HEK293 (cell line): ENCODE data around the gene HNRNPUL1.
A peak's percentile ranks its signal among the peaks of the same experiment; 100 is the strongest.

Experiments
- CTCF ChIA-PET: fragments of 350-600 bp; formaldehyde crosslinking; extraction: SDS; loops from one replicate; lab custom pipeline; 2021; ENCODE audit warnings: antibody characterized with exemption; lab: Yijun Ruan, JAX
- POLR2A ChIA-PET: fragments of 300-600 bp; formaldehyde crosslinking; extraction: SDS; loops from one replicate; lab custom pipeline; 2020; ENCODE audit warnings: antibody characterized with exemption, inconsistent platforms; lab: Yijun Ruan, JAX
- H3K27ac ChIP-seq: fragments of 200-500 bp; sonication (Bioruptor generic); 2 replicates; pipeline ENCODE4 v1.5.1; 2014; ENCODE audit warnings: low read depth, low read length, control low read depth, inconsistent platforms; ENCODE audit errors: extremely low read depth
- H3K36me3 ChIP-seq, 2 experiments: fragments of 200-500 bp in 1 of 2; sonication (Bioruptor generic) in 1 of 2; 1 replicate in 1 of 2; 2 replicates in 1 of 2; pipeline ENCODE4 v1.5.1; 2014 to 2017; ENCODE audit warnings: inconsistent platforms in 2 of 2, low read length in 2 of 2; ENCODE audit not compliant: control insufficient read depth in 2 of 2, insufficient read depth in 1 of 2
- H3K4me1 ChIP-seq: fragments of 200-500 bp; sonication (Bioruptor generic); 2 replicates; pipeline ENCODE4 v1.5.1; 2014; ENCODE audit warnings: mild to moderate bottlenecking, low read length, inconsistent platforms; ENCODE audit not compliant: control insufficient read depth, insufficient read depth
- H3K4me3 ChIP-seq: 2 replicates; pipeline ENCODE4 v1.5.1; 2011; ENCODE audit warnings: low read depth, mild to moderate bottlenecking, control low read depth, low read length, moderate library complexity
- H3K9me3 ChIP-seq: fragments of 200-500 bp; sonication (Bioruptor generic); 2 replicates; pipeline ENCODE4 v1.5.1; 2014; ENCODE audit warnings: low read depth, low read length, inconsistent platforms; ENCODE audit not compliant: control insufficient read depth, insufficient read depth
- GLIS1 ChIP-seq: fragments of 450-650 bp; formaldehyde crosslinking; IDR thresholded peaks from 2 replicates; pipeline ENCODE4 v1.5.1; 2016; ENCODE audit warnings: missing biosample characterization, missing genetic modification characterization
- HOXA7 ChIP-seq: sonication (generic); formaldehyde crosslinking; IDR thresholded peaks from 2 replicates; pipeline ENCODE4 v1.8.1; 2022; ENCODE audit warnings: missing genetic modification reagents, borderline replicate concordance
- IKZF3 ChIP-seq: fragments of 450-650 bp; IDR thresholded peaks from 2 replicates; pipeline ENCODE4 v1.5.0; 2018; ENCODE audit warnings: missing biosample characterization, mild to moderate bottlenecking, missing genetic modification characterization, moderate library complexity
- KLF16 ChIP-seq: fragments of 450-650 bp; formaldehyde crosslinking; IDR thresholded peaks from 2 replicates; pipeline ENCODE4 v1.5.1; 2017; ENCODE audit warnings: missing biosample characterization, missing genetic modification characterization
- KLF7 ChIP-seq: fragments of 450-650 bp; formaldehyde crosslinking; IDR thresholded peaks from 2 replicates; pipeline ENCODE4 v1.5.1; 2016; ENCODE audit warnings: missing biosample characterization, missing genetic modification characterization, borderline replicate concordance
- KLF8 ChIP-seq: fragments of 450-650 bp; formaldehyde crosslinking; IDR thresholded peaks from 2 replicates; pipeline ENCODE4 v1.5.1; 2016; ENCODE audit warnings: missing biosample characterization, missing genetic modification characterization
- SALL2 ChIP-seq: fragments of 450-650 bp; formaldehyde crosslinking; IDR thresholded peaks from 2 replicates; pipeline ENCODE4 v1.5.0; 2017; ENCODE audit warnings: missing biosample characterization, mild to moderate bottlenecking, missing genetic modification characterization, borderline replicate concordance
- SP3 ChIP-seq: fragments of 450-650 bp; formaldehyde crosslinking; IDR thresholded peaks from 2 replicates; pipeline ENCODE4 v1.5.1; 2016; ENCODE audit warnings: missing biosample characterization, missing genetic modification characterization
- TCF7L2 ChIP-seq: IDR thresholded peaks from 2 replicates; pipeline ENCODE4 v1.6.1; 2011; ENCODE audit warnings: low read depth, mild to moderate bottlenecking, inconsistent platforms, low read length, moderate library complexity, borderline replicate concordance
- ZBTB7A ChIP-seq: fragments of 450-650 bp; formaldehyde crosslinking; IDR thresholded peaks from 2 replicates; pipeline ENCODE4 v1.5.1; 2016; ENCODE audit warnings: low read depth, missing biosample characterization, missing genetic modification characterization
- ZBTB8A ChIP-seq: fragments of 450-650 bp; formaldehyde crosslinking; IDR thresholded peaks from 2 replicates; pipeline ENCODE4 v1.5.1; 2016; ENCODE audit warnings: missing biosample characterization, missing genetic modification characterization
- ZNF133 ChIP-seq: fragments of 450-650 bp; formaldehyde crosslinking; IDR thresholded peaks from 2 replicates; pipeline ENCODE4 v1.5.1; 2016; ENCODE audit warnings: missing biosample characterization, missing genetic modification characterization
- ZNF146 ChIP-seq: fragments of 450-650 bp; formaldehyde crosslinking; IDR thresholded peaks from 2 replicates; pipeline ENCODE4 v1.5.1; 2016; ENCODE audit warnings: missing biosample characterization, missing genetic modification characterization
- ZNF341 ChIP-seq: fragments of 450-650 bp; formaldehyde crosslinking; IDR thresholded peaks from 2 replicates; pipeline ENCODE4; 2016; ENCODE audit warnings: low read depth, missing biosample characterization, missing genetic modification characterization
- ZNF664 ChIP-seq: fragments of 450-650 bp; formaldehyde crosslinking; IDR thresholded peaks from 2 replicates; pipeline ENCODE4 v1.5.1; 2016; ENCODE audit warnings: missing biosample characterization, missing genetic modification characterization
- ZNF76 ChIP-seq: fragments of 450-650 bp; formaldehyde crosslinking; IDR thresholded peaks from 2 replicates; pipeline ENCODE4; 2016; ENCODE audit warnings: low read depth, missing biosample characterization, missing genetic modification characterization, borderline replicate concordance
- ZNF837 ChIP-seq: fragments of 450-650 bp; formaldehyde crosslinking; IDR thresholded peaks from 2 replicates; pipeline ENCODE4 v1.5.1; 2016; ENCODE audit warnings: missing biosample characterization, missing genetic modification characterization
- TF ChIP-seq, protein P1 (sequence below): fragments of 450-650 bp; formaldehyde crosslinking; conservative IDR thresholded peaks from 2 replicates; pipeline ENCODE4 v1.5.1; 2016; ENCODE audit warnings: low read depth, missing biosample characterization, missing genetic modification characterization
- TF ChIP-seq, protein P2 (sequence below): fragments of 450-650 bp; formaldehyde crosslinking; IDR thresholded peaks from 2 replicates; pipeline ENCODE4 v1.5.1; 2016; ENCODE audit warnings: missing biosample characterization, missing genetic modification characterization, low read depth
- TF ChIP-seq, protein P3 (sequence below): fragments of 450-650 bp; formaldehyde crosslinking; IDR thresholded peaks from 2 replicates; pipeline ENCODE4 v1.5.1; 2016; ENCODE audit warnings: missing biosample characterization, missing genetic modification characterization
- TF ChIP-seq, protein P4 (sequence below): fragments of 450-650 bp; formaldehyde crosslinking; IDR thresholded peaks from 2 replicates; pipeline ENCODE4 v1.5.1; 2016; ENCODE audit warnings: missing biosample characterization, missing genetic modification characterization
- TF ChIP-seq, protein P5 (sequence below): fragments of 450-650 bp; formaldehyde crosslinking; IDR thresholded peaks from 2 replicates; pipeline ENCODE4 v1.5.1; 2017; ENCODE audit warnings: missing biosample characterization, missing genetic modification characterization

Gene HNRNPUL1

DNA sequence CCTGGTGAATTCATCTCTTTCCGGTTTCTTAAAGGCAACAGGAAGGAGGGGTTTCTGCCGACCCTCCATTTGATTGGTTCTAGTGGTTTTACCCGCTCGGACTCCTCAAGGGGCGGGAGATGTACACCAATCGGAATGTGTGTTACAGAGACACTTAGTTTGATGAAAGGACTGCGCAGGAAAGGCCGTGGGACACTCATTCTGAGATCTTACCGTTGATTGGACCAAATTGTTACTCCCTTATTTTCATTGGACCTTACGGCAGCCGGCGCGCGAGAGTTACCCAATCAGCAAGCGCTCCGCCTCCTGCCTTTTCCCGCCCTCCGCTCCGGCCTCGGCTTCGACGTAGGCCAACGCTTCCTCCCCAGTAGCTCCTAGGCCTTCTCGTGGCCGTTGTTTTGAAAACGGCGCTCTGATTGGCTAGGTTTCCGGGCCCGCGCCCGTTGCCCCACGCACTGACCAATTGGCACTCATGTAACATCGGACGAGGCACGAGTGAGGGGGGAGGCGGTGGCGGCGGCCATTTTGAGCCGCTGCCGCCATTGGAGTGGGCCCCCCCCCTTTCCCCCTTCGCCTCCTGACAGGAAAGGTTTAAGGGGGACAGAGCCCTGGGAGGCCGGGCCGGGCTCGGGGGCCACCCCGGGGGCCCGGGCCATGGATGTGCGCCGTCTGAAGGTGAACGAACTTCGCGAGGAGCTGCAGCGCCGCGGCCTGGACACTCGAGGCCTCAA, at the start of gene HNRNPUL1:
HNRNPUL1 (plus strand) TSS at position 523 of the 731 bp plus-strand sequence; CDS start at position 655, 132 bp downstream.
- peaks cover 14% of the 10 kb centered on the region for H3K4me1 ChIP-seq
- peak within 1 kb of the TSS; percentile 100 for H3K27ac ChIP-seq
- H3K9me3 ChIP-seq, result no peaks in the 10 kb centered on the region
- ChIA-PET CTCF (interaction anchor here (0.5 to 8.4 kb wide), 14 partner anchors 15 to 629 kb away, joined by 3 to 184 read pairs (median 3); no protein-coding TSS in a partner anchor), POLR2A (interaction anchor here (0.6 to 3.5 kb wide), 45 partner anchors 9 to 1783 kb away, joined by 3 to 64 read pairs (median 5); partner anchors contain the start of genes ACTMAP, AXL, B9D2 and CCDC97)
- peak within 1 kb of the TSS; percentile 85 for H3K4me3 ChIP-seq
- H3K36me3 ChIP-seq, result peaks cover 27 to 29% of the 10 kb centered on the region in 2 experiments
- peak; percentile 94 for TF ChIP-seq KLF8 (tag by site-specific recombination)
- 0 out of 2 replicates have a peak, but pooled peaks have one; percentile 51 for TF ChIP-seq HOXA7
- peak; percentile 79 for TF ChIP-seq ZNF76 (tag by site-specific recombination)
- TF ChIP-seq, protein P1, sequence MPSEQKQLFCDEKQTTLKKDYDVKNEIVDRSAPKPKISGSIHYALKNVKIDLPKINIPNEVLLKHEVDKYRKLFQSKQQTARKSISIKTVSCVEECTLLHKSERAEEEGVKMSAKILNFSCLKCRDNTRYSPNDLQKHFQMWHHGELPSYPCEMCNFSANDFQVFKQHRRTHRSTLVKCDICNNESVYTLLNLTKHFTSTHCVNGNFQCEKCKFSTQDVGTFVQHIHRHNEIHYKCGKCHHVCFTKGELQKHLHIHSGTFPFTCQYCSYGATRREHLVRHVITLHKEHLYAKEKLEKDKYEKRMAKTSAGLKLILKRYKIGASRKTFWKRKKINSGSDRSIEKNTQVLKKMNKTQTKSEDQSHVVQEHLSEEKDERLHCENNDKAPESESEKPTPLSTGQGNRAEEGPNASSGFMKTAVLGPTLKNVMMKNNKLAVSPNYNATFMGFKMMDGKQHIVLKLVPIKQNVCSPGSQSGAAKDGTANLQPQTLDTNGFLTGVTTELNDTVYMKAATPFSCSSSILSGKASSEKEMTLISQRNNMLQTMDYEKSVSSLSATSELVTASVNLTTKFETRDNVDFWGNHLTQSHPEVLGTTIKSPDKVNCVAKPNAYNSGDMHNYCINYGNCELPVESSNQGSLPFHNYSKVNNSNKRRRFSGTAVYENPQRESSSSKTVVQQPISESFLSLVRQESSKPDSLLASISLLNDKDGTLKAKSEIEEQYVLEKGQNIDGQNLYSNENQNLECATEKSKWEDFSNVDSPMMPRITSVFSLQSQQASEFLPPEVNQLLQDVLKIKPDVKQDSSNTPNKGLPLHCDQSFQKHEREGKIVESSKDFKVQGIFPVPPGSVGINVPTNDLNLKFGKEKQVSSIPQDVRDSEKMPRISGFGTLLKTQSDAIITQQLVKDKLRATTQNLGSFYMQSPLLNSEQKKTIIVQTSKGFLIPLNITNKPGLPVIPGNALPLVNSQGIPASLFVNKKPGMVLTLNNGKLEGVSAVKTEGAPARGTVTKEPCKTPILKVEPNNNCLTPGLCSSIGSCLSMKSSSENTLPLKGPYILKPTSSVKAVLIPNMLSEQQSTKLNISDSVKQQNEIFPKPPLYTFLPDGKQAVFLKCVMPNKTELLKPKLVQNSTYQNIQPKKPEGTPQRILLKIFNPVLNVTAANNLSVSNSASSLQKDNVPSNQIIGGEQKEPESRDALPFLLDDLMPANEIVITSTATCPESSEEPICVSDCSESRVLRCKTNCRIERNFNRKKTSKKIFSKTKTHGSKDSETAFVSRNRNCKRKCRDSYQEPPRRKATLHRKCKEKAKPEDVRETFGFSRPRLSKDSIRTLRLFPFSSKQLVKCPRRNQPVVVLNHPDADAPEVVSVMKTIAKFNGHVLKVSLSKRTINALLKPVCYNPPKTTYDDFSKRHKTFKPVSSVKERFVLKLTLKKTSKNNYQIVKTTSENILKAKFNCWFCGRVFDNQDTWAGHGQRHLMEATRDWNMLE (tag by site-specific recombination), result peak; percentile 42; the same call in 1 of the 2 replicates
- TF ChIP-seq, protein P2, sequence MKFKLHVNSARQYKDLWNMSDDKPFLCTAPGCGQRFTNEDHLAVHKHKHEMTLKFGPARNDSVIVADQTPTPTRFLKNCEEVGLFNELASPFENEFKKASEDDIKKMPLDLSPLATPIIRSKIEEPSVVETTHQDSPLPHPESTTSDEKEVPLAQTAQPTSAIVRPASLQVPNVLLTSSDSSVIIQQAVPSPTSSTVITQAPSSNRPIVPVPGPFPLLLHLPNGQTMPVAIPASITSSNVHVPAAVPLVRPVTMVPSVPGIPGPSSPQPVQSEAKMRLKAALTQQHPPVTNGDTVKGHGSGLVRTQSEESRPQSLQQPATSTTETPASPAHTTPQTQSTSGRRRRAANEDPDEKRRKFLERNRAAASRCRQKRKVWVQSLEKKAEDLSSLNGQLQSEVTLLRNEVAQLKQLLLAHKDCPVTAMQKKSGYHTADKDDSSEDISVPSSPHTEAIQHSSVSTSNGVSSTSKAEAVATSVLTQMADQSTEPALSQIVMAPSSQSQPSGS, result no peak; the same call in 1 of the 2 replicates
- peak; percentile 86 for TF ChIP-seq KLF7
- 0 out of 2 replicates have a peak, but pooled peaks have one; percentile 12 for TF ChIP-seq ZNF146 (tag by site-specific recombination)
- TF ChIP-seq KLF16 (tag by site-specific recombination), result peak; percentile 94
- peak; percentile 95 for TF ChIP-seq ZBTB7A (tag by site-specific recombination)
- TF ChIP-seq, protein P3, sequence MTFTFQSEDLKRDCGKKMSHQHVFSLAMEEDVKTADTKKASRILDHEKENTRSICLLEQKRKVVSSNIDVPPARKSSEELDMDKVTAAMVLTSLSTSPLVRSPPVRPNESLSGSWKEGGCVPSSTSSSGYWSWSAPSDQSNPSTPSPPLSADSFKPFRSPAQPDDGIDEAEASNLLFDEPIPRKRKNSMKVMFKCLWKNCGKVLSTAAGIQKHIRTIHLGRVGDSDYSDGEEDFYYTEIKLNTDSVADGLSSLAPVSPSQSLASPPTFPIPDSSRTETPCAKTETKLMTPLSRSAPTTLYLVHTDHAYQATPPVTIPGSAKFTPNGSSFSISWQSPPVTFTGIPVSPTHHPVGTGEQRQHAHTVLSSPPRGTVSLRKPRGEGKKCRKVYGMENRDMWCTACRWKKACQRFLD, result no peak
- TF ChIP-seq ZNF133 (tag by site-specific recombination), result no peak
- peak; percentile 99 for TF ChIP-seq SP3
- TF ChIP-seq, protein P4, sequence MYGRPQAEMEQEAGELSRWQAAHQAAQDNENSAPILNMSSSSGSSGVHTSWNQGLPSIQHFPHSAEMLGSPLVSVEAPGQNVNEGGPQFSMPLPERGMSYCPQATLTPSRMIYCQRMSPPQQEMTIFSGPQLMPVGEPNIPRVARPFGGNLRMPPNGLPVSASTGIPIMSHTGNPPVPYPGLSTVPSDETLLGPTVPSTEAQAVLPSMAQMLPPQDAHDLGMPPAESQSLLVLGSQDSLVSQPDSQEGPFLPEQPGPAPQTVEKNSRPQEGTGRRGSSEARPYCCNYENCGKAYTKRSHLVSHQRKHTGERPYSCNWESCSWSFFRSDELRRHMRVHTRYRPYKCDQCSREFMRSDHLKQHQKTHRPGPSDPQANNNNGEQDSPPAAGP (tag by site-specific recombination), result peak; percentile 80
- TF ChIP-seq ZBTB8A (tag by site-specific recombination), result peak; percentile 88
- 0 out of 2 replicates have a peak, but pooled peaks have one; percentile 14 for TF ChIP-seq SALL2 (tag by site-specific recombination)
- TF ChIP-seq ZNF837, result no peak
- 0 out of 2 replicates have a peak, but pooled peaks have one; percentile 29 for TF ChIP-seq ZNF664 (tag by site-specific recombination)
- TF ChIP-seq, protein P5, sequence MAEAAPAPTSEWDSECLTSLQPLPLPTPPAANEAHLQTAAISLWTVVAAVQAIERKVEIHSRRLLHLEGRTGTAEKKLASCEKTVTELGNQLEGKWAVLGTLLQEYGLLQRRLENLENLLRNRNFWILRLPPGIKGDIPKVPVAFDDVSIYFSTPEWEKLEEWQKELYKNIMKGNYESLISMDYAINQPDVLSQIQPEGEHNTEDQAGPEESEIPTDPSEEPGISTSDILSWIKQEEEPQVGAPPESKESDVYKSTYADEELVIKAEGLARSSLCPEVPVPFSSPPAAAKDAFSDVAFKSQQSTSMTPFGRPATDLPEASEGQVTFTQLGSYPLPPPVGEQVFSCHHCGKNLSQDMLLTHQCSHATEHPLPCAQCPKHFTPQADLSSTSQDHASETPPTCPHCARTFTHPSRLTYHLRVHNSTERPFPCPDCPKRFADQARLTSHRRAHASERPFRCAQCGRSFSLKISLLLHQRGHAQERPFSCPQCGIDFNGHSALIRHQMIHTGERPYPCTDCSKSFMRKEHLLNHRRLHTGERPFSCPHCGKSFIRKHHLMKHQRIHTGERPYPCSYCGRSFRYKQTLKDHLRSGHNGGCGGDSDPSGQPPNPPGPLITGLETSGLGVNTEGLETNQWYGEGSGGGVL, result peak; percentile 84
- peak; percentile 99 for TF ChIP-seq TCF7L2
- TF ChIP-seq IKZF3, result peak; percentile 39; the same call in 1 of the 2 replicates
- TF ChIP-seq GLIS1 (tag by site-specific recombination), result peak; percentile 88
- peak; percentile 89 for TF ChIP-seq ZNF341 (tag by site-specific recombination)
